WTC11 (cell line): ENCODE measurements around the gene FAM174B. TPM values are rescaled to one million over a fixed set of nuclear protein-coding genes. Genes with fewer than 3 reads are reported as not detected.

Experiments
- ATAC-seq: fragments of 200-7000 bp; cut with Tn5 transposase; 2 replicates; pipeline ENCODE4 v1.10.0; 2021; ENCODE audit warnings: mild to moderate bottlenecking, moderate library complexity
- CTCF ChIA-PET: fragments of 300-600 bp; sonication (Branson Sonifier 250); formaldehyde crosslinking; loops from one replicate; lab custom pipeline; 2021; ENCODE audit warnings: antibody characterized with exemption; lab: Charles Lee
- POLR2A ChIA-PET: fragments of 350-600 bp; sonication (Branson Sonifier 250); formaldehyde crosslinking; loops from one replicate; lab custom pipeline; 2021; ENCODE audit warnings: antibody characterized with exemption; lab: Charles Lee
- DNase-seq: peaks from one replicate; pipeline ENCODE4 v3.0.0; 2021; ENCODE audit warnings: low spot score
- H3K27ac Mint-ChIP-seq: 2 replicates; pipeline ENCODE4 v1.8.0; 2021; ENCODE audit warnings: mixed read lengths
- H3K27me3 Mint-ChIP-seq: 2 replicates; pipeline ENCODE4 v1.8.0; 2021; ENCODE audit warnings: low read depth, mild to moderate bottlenecking, moderate library complexity, mixed read lengths
- H3K36me3 Mint-ChIP-seq: 2 replicates; pipeline ENCODE4 v1.8.0; 2021; ENCODE audit warnings: mixed read lengths
- H3K4me1 Mint-ChIP-seq: 2 replicates; pipeline ENCODE4 v1.8.0; 2022; ENCODE audit warnings: mixed read lengths
- H3K4me3 Mint-ChIP-seq: 2 replicates; pipeline ENCODE4 v1.8.0; 2021; ENCODE audit warnings: mild to moderate bottlenecking, moderate library complexity, mixed read lengths
- H3K9me3 Mint-ChIP-seq: 2 replicates; pipeline ENCODE4 v1.8.0; 2021; ENCODE audit warnings: mixed read lengths
- ETV6 ChIP-seq: sonication (generic); formaldehyde crosslinking; IDR thresholded peaks from 2 replicates; pipeline ENCODE4 v1.8.1; 2022; ENCODE audit warnings: mild to moderate bottlenecking, missing genetic modification reagents
- GRHL2 ChIP-seq: fragments of 250-450 bp; sonication (Bioruptor Pico); IDR thresholded peaks from 2 replicates; pipeline ENCODE4 v1.8.0; 2022; ENCODE audit warnings: mild to moderate bottlenecking, moderate library complexity; ENCODE audit not compliant: insufficient replicate concordance, severe bottlenecking
- GTF2I ChIP-seq: fragments of 250-450 bp; sonication (Bioruptor Pico); conservative IDR thresholded peaks from 2 replicates; pipeline ENCODE4 v1.4.0; 2021; ENCODE audit warnings: mild to moderate bottlenecking
- JAZF1 ChIP-seq: fragments of 250-450 bp; sonication (Bioruptor Pico); IDR thresholded peaks from 2 replicates; pipeline ENCODE4 v1.9.0; 2021; ENCODE audit warnings: moderate library complexity, mild to moderate bottlenecking, inconsistent platforms
- RELA ChIP-seq: sonication (generic); formaldehyde crosslinking; IDR thresholded peaks from 2 replicates; pipeline ENCODE4 v1.8.1; 2022; ENCODE audit warnings: missing genetic modification reagents, mild to moderate bottlenecking, borderline replicate concordance
- SMAD3 ChIP-seq: sonication (generic); formaldehyde crosslinking; IDR thresholded peaks from 2 replicates; pipeline ENCODE4 v1.8.0; 2022; ENCODE audit warnings: missing genetic modification reagents, mild to moderate bottlenecking, borderline replicate concordance
- TP53 ChIP-seq: sonication (generic); formaldehyde crosslinking; IDR thresholded peaks from 2 replicates; pipeline ENCODE4 v1.8.1; 2023; ENCODE audit warnings: mild to moderate bottlenecking, missing genetic modification reagents
- ZNF317 ChIP-seq: sonication (generic); formaldehyde crosslinking; IDR thresholded peaks from 2 replicates; pipeline ENCODE4 v1.8.1; 2023; ENCODE audit warnings: low read depth, mild to moderate bottlenecking, moderate library complexity, missing genetic modification reagents, borderline replicate concordance
- total RNA-seq: library from RNA; stranded (reverse); gene quantifications from 3 replicates; pipeline ENCODE4 v1.2.3, GENCODE V29; 2021
- TF ChIP-seq, protein P1 (sequence below): sonication (generic); formaldehyde crosslinking; IDR thresholded peaks from 2 replicates; pipeline ENCODE4 v1.8.1; 2023; ENCODE audit warnings: mild to moderate bottlenecking, missing genetic modification reagents
- TF ChIP-seq, protein P2 (sequence below): sonication (generic); formaldehyde crosslinking; conservative IDR thresholded peaks from 2 replicates; pipeline ENCODE4 v1.8.1; 2023; ENCODE audit warnings: mild to moderate bottlenecking, low read depth, missing genetic modification reagents, moderate library complexity
- TF ChIP-seq, protein P3 (sequence below): sonication (generic); formaldehyde crosslinking; IDR thresholded peaks from 2 replicates; pipeline ENCODE4 v1.8.0; 2023; ENCODE audit warnings: missing genetic modification reagents, mild to moderate bottlenecking, borderline replicate concordance
- TF ChIP-seq, protein P4 (sequence below): sonication (generic); formaldehyde crosslinking; IDR thresholded peaks from 2 replicates; pipeline ENCODE4 v1.8.0; 2022; ENCODE audit warnings: mild to moderate bottlenecking, missing genetic modification reagents
- TF ChIP-seq, protein P5 (sequence below): sonication (generic); formaldehyde crosslinking; IDR thresholded peaks from 2 replicates; pipeline ENCODE4 v1.8.1; 2023; ENCODE audit warnings: mild to moderate bottlenecking, missing genetic modification reagents, borderline replicate concordance
- TF ChIP-seq, protein P6 (sequence below): sonication (generic); formaldehyde crosslinking; IDR thresholded peaks from 2 replicates; pipeline ENCODE4 v1.8.1; 2023; ENCODE audit warnings: mild to moderate bottlenecking, moderate library complexity, missing genetic modification reagents
- TF ChIP-seq, protein P7 (sequence below): sonication (generic); formaldehyde crosslinking; IDR thresholded peaks from 2 replicates; pipeline ENCODE4 v1.8.0; 2022; ENCODE audit warnings: mild to moderate bottlenecking, missing genetic modification reagents

FAM174B gene
- total RNA-seq, 1 experiment from 2014 or later, result 22.1 TPM

DNA sequence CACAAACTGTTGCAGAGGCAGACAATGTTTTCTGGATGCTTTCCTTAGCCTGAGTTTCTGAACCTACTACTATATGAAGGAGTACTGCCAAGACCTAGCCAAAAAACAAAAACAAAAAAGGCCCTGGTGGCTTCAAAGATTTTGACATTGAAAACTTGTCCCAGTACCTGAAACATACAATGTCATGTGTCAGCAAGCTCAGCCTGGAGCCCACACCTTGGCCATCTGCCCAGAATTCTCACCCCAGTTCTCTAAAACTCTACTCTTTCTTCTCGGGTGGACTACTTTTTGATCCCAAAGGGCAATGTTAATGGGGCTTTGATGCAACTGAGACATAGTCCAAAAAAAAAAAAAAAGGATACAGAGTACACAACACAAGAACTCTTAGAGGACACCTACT lies 81.4 kb downstream of the FAM174B start:
- Mint-ChIP-seq H3K27me3 (peaks cover 8% of the 10 kb centered on the region), H3K36me3 (no peaks in the 10 kb centered on the region), H3K4me3 (no peak overlapping the region), H3K4me1 (no peaks in the 10 kb centered on the region), H3K27ac (no peak overlapping the region), H3K9me3 (peaks cover 8% of the 10 kb centered on the region; the same call in 1 of the 2 replicates)
- ChIA-PET POLR2A (no interaction called here), CTCF (interaction anchor here (0.7 kb wide), 1 partner anchor 589 kb away, joined by 3 read pairs; no protein-coding TSS in a partner anchor)
- TF ChIP-seq JAZF1 (CRISPR knock-in tag) (no peak), TP53 (no peak), ZNF317 (CRISPR knock-in tag) (no peak), RELA (CRISPR knock-in tag) (no peak), GRHL2 (CRISPR knock-in tag) (no peak), ETV6 (no peak), SMAD3 (no peak), GTF2I (no peak)
- TF ChIP-seq, protein P1, sequence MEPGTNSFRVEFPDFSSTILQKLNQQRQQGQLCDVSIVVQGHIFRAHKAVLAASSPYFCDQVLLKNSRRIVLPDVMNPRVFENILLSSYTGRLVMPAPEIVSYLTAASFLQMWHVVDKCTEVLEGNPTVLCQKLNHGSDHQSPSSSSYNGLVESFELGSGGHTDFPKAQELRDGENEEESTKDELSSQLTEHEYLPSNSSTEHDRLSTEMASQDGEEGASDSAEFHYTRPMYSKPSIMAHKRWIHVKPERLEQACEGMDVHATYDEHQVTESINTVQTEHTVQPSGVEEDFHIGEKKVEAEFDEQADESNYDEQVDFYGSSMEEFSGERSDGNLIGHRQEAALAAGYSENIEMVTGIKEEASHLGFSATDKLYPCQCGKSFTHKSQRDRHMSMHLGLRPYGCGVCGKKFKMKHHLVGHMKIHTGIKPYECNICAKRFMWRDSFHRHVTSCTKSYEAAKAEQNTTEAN (CRISPR knock-in tag), result no peak
- TF ChIP-seq, protein P2, sequence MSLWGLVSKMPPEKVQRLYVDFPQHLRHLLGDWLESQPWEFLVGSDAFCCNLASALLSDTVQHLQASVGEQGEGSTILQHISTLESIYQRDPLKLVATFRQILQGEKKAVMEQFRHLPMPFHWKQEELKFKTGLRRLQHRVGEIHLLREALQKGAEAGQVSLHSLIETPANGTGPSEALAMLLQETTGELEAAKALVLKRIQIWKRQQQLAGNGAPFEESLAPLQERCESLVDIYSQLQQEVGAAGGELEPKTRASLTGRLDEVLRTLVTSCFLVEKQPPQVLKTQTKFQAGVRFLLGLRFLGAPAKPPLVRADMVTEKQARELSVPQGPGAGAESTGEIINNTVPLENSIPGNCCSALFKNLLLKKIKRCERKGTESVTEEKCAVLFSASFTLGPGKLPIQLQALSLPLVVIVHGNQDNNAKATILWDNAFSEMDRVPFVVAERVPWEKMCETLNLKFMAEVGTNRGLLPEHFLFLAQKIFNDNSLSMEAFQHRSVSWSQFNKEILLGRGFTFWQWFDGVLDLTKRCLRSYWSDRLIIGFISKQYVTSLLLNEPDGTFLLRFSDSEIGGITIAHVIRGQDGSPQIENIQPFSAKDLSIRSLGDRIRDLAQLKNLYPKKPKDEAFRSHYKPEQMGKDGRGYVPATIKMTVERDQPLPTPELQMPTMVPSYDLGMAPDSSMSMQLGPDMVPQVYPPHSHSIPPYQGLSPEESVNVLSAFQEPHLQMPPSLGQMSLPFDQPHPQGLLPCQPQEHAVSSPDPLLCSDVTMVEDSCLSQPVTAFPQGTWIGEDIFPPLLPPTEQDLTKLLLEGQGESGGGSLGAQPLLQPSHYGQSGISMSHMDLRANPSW (CRISPR knock-in tag), result no peak
- TF ChIP-seq, protein P3, sequence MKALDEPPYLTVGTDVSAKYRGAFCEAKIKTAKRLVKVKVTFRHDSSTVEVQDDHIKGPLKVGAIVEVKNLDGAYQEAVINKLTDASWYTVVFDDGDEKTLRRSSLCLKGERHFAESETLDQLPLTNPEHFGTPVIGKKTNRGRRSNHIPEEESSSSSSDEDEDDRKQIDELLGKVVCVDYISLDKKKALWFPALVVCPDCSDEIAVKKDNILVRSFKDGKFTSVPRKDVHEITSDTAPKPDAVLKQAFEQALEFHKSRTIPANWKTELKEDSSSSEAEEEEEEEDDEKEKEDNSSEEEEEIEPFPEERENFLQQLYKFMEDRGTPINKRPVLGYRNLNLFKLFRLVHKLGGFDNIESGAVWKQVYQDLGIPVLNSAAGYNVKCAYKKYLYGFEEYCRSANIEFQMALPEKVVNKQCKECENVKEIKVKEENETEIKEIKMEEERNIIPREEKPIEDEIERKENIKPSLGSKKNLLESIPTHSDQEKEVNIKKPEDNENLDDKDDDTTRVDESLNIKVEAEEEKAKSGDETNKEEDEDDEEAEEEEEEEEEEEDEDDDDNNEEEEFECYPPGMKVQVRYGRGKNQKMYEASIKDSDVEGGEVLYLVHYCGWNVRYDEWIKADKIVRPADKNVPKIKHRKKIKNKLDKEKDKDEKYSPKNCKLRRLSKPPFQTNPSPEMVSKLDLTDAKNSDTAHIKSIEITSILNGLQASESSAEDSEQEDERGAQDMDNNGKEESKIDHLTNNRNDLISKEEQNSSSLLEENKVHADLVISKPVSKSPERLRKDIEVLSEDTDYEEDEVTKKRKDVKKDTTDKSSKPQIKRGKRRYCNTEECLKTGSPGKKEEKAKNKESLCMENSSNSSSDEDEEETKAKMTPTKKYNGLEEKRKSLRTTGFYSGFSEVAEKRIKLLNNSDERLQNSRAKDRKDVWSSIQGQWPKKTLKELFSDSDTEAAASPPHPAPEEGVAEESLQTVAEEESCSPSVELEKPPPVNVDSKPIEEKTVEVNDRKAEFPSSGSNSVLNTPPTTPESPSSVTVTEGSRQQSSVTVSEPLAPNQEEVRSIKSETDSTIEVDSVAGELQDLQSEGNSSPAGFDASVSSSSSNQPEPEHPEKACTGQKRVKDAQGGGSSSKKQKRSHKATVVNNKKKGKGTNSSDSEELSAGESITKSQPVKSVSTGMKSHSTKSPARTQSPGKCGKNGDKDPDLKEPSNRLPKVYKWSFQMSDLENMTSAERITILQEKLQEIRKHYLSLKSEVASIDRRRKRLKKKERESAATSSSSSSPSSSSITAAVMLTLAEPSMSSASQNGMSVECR (CRISPR knock-in tag), result no peak
- TF ChIP-seq, protein P4, sequence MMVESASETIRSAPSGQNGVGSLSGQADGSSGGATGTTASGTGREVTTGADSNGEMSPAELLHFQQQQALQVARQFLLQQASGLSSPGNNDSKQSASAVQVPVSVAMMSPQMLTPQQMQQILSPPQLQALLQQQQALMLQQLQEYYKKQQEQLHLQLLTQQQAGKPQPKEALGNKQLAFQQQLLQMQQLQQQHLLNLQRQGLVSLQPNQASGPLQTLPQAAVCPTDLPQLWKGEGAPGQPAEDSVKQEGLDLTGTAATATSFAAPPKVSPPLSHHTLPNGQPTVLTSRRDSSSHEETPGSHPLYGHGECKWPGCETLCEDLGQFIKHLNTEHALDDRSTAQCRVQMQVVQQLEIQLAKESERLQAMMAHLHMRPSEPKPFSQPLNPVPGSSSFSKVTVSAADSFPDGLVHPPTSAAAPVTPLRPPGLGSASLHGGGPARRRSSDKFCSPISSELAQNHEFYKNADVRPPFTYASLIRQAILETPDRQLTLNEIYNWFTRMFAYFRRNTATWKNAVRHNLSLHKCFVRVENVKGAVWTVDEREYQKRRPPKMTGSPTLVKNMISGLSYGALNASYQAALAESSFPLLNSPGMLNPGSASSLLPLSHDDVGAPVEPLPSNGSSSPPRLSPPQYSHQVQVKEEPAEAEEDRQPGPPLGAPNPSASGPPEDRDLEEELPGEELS (CRISPR knock-in tag), result no peak
- TF ChIP-seq, protein P5, sequence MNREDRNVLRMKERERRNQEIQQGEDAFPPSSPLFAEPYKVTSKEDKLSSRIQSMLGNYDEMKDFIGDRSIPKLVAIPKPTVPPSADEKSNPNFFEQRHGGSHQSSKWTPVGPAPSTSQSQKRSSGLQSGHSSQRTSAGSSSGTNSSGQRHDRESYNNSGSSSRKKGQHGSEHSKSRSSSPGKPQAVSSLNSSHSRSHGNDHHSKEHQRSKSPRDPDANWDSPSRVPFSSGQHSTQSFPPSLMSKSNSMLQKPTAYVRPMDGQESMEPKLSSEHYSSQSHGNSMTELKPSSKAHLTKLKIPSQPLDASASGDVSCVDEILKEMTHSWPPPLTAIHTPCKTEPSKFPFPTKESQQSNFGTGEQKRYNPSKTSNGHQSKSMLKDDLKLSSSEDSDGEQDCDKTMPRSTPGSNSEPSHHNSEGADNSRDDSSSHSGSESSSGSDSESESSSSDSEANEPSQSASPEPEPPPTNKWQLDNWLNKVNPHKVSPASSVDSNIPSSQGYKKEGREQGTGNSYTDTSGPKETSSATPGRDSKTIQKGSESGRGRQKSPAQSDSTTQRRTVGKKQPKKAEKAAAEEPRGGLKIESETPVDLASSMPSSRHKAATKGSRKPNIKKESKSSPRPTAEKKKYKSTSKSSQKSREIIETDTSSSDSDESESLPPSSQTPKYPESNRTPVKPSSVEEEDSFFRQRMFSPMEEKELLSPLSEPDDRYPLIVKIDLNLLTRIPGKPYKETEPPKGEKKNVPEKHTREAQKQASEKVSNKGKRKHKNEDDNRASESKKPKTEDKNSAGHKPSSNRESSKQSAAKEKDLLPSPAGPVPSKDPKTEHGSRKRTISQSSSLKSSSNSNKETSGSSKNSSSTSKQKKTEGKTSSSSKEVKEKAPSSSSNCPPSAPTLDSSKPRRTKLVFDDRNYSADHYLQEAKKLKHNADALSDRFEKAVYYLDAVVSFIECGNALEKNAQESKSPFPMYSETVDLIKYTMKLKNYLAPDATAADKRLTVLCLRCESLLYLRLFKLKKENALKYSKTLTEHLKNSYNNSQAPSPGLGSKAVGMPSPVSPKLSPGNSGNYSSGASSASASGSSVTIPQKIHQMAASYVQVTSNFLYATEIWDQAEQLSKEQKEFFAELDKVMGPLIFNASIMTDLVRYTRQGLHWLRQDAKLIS (CRISPR knock-in tag), result no peak
- TF ChIP-seq, protein P6, sequence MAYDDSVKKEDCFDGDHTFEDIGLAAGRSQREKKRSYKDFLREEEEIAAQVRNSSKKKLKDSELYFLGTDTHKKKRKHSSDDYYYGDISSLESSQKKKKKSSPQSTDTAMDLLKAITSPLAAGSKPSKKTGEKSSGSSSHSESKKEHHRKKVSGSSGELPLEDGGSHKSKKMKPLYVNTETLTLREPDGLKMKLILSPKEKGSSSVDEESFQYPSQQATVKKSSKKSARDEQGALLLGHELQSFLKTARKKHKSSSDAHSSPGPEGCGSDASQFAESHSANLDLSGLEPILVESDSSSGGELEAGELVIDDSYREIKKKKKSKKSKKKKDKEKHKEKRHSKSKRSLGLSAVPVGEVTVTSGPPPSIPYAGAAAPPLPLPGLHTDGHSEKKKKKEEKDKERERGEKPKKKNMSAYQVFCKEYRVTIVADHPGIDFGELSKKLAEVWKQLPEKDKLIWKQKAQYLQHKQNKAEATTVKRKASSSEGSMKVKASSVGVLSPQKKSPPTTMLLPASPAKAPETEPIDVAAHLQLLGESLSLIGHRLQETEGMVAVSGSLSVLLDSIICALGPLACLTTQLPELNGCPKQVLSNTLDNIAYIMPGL (CRISPR knock-in tag), result no peak
- TF ChIP-seq, protein P7, sequence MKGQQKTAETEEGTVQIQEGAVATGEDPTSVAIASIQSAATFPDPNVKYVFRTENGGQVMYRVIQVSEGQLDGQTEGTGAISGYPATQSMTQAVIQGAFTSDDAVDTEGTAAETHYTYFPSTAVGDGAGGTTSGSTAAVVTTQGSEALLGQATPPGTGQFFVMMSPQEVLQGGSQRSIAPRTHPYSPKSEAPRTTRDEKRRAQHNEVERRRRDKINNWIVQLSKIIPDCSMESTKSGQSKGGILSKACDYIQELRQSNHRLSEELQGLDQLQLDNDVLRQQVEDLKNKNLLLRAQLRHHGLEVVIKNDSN (CRISPR knock-in tag), result no peak
- no peak for ATAC-seq
- no peak for DNase-seq
